K562 (cell line): ENCODE results near the gene KCTD7. TPM values are rescaled to one million over a fixed set of nuclear protein-coding genes. Genes with fewer than 3 reads are reported as not detected.

Source experiments
- CEBPG ChIP-seq, 3 experiments: fragments of 200-800 bp in 1 of 3; sonication (Bioruptor generic) in 1 of 3; sonication (generic) in 1 of 3; formaldehyde crosslinking in 1 of 3; IDR thresholded peaks in 2 of 3; conservative IDR thresholded peaks in 1 of 3; 2 replicates each; pipeline versions ENCODE4 v1.6.1 to v1.8.0; 2016 to 2022; ENCODE audit warnings: missing compliant biosample characterization in 2 of 3, missing genetic modification characterization in 2 of 3, mild to moderate bottlenecking in 1 of 3, missing genetic modification reagents in 1 of 3
- FOXO4 ChIP-seq: fragments of 450-650 bp; formaldehyde crosslinking; IDR thresholded peaks from 2 replicates; pipeline ENCODE4 v1.4.0; 2020; ENCODE audit warnings: mild to moderate bottlenecking, moderate library complexity
- MLLT1 ChIP-seq, 2 experiments: fragments of 450-650 bp; IDR thresholded peaks; 2 replicates each; pipeline ENCODE4 v1.6.1; 2016
- NCOR1 ChIP-seq: fragments of 450-650 bp; IDR thresholded peaks from 2 replicates; pipeline ENCODE4 v1.6.1; 2016; ENCODE audit warnings: mild to moderate bottlenecking, moderate library complexity
- ZNF318 ChIP-seq, 2 experiments: fragments of 450-650 bp; IDR thresholded peaks; 2 replicates each; pipeline ENCODE4 v1.6.1; 2016; ENCODE audit warnings: mild to moderate bottlenecking in 2 of 2, borderline replicate concordance in 1 of 2, low read depth in 1 of 2, moderate library complexity in 1 of 2
- ZNF699 ChIP-seq: fragments of 250-450 bp; sonication (Bioruptor Pico); IDR thresholded peaks from 2 replicates; pipeline ENCODE4 v1.8.0; 2021; ENCODE audit warnings: mild to moderate bottlenecking, moderate library complexity; ENCODE audit not compliant: insufficient replicate concordance
- polyA plus RNA-seq, 8 experiments: library from polyadenylated mRNA; depleted of rRNA in 4 of 8; stranded (reverse) in 5 of 8; unstranded in 3 of 8; fragments of >200 nt; fragmentation: Nextera tagmentation in 2 of 8; fragmentation: Illumina TruSeq in 1 of 8; extraction: Ambion mirVana in 2 of 8; extraction: Trizol in 1 of 8; gene quantifications; 2 replicates each; pipeline versions ENCODE4 v1.2.1 to v1.2.3, GENCODE V29; 2011 to 2014; ENCODE audit warnings: inconsistent platforms in 1 of 8, missing spikeins in 1 of 8
- total RNA-seq, 7 experiments: library from RNA; depleted of rRNA in 6 of 7; stranded (reverse); fragments of >200 nt in 6 of 7; fragmentation: Illumina TruSeq in 2 of 7; extraction: Trizol in 2 of 7; gene quantifications; 2 replicates each; pipeline versions ENCODE4 v1.2.1 to v1.2.3, GENCODE V29; 2011 to 2021; ENCODE audit warnings: low replicate concordance in 1 of 7
- TF ChIP-seq, protein P1 (sequence below): fragments of 200-800 bp; sonication (Bioruptor generic); IDR thresholded peaks from 2 replicates; pipeline ENCODE4 v1.6.1; 2016; ENCODE audit warnings: missing genetic modification characterization, missing compliant biosample characterization

The KCTD7 gene
- total and polyA plus RNA-seq, 9 of the 15 experiments (the other 6 are each of a cell fraction or from before 2014, with no cell fraction given) = 1.5 to 26.0 (median 9.0) TPM

GRCh38 chr7:66639773-66640172 is 11.1 kb downstream of the KCTD7 start (continued):
- TF ChIP-seq FOXO4 (CRISPR knock-in tag) (no peak), ZNF318 (IDR thresholded peaks at IDR 0.05; ENCODE audit: borderline replicate concordance in 1 of 2, low read depth in 1 of 2) (no peak), CEBPG (CRISPR knock-in tag; IDR thresholded peaks at IDR 0.05) (no peak), CEBPG (tag; conservative IDR thresholded peaks at IDR 0.05 in 1 of 2, IDR thresholded peaks at IDR 0.05 in 1 of 2) (no peak), MLLT1 (IDR thresholded peaks at IDR 0.05) (peak in 1 of 2 experiments; percentile 96; a peak in 2 of 4 replicates), NCOR1 (peak; percentile 94), ZNF699 (CRISPR knock-in tag) (no peak)
- TF ChIP-seq, protein P1, sequence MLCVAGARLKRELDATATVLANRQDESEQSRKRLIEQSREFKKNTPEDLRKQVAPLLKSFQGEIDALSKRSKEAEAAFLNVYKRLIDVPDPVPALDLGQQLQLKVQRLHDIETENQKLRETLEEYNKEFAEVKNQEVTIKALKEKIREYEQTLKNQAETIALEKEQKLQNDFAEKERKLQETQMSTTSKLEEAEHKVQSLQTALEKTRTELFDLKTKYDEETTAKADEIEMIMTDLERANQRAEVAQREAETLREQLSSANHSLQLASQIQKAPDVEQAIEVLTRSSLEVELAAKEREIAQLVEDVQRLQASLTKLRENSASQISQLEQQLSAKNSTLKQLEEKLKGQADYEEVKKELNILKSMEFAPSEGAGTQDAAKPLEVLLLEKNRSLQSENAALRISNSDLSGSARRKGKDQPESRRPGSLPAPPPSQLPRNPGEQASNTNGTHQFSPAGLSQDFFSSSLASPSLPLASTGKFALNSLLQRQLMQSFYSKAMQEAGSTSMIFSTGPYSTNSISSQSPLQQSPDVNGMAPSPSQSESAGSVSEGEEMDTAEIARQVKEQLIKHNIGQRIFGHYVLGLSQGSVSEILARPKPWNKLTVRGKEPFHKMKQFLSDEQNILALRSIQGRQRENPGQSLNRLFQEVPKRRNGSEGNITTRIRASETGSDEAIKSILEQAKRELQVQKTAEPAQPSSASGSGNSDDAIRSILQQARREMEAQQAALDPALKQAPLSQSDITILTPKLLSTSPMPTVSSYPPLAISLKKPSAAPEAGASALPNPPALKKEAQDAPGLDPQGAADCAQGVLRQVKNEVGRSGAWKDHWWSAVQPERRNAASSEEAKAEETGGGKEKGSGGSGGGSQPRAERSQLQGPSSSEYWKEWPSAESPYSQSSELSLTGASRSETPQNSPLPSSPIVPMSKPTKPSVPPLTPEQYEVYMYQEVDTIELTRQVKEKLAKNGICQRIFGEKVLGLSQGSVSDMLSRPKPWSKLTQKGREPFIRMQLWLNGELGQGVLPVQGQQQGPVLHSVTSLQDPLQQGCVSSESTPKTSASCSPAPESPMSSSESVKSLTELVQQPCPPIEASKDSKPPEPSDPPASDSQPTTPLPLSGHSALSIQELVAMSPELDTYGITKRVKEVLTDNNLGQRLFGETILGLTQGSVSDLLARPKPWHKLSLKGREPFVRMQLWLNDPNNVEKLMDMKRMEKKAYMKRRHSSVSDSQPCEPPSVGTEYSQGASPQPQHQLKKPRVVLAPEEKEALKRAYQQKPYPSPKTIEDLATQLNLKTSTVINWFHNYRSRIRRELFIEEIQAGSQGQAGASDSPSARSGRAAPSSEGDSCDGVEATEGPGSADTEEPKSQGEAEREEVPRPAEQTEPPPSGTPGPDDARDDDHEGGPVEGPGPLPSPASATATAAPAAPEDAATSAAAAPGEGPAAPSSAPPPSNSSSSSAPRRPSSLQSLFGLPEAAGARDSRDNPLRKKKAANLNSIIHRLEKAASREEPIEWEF (CRISPR knock-in tag) = no peak
